Measurements from ENCODE around the gene NGF. TPM values are rescaled to one million over a fixed set of nuclear protein-coding genes. Genes with fewer than 3 reads are reported as not detected.
"Not testable (repeated sequence)": the region's sequence is repeated elsewhere in the genome, so short reads cannot be mapped to it uniquely, and the experiment has no call there.

The NGF gene
- 0.93 TPM in 1 of 2 replicates, not detected in the other for total RNA-seq

DNA sequence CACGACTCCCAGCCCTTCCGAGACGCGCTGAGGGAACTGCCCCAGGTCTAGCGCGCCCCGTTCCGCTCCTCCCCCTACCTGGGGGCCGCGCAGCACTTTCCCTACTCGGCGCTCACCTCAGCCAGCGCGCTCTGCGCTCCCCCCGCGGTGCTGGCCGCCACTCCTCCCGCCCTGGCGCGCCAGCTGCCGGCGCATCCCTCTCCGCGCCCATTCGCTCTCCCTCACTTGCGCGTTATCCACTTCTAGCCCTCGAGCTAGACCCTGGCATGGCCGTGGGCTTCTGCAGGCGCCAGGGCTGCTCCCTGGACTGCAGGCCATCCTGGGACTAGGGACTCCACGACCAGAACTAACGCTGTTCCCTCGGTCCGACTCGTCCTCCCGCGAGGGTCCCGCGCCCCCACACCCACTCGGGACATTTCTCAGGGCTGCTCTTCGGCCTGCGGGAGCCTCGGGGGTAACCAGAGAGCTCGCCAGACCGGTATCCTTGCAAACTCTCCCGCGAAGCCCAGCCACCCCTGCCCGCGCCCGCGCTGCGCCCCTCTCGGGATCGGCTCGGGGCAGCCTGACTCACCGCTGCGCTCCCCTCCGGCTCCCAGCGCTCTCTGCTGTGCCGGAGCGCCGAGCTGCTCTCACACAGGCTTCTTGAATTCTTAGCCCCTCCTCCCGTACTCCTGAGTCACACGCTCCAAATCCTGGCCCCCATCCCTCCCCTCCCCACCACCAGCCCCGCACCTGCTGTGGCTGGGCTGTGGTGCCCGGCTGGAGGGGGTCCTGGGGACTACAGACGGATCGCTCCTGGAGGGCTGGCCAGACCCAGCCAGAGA lies at the start of gene NGF:
Gene NGF, minus strand, starts transcription at position 617 of the 824 bp plus-strand sequence. CDS start 51,454 bp downstream, outside the sequence.
- DNase-seq (ENCODE audit: extremely low read depth, low read depth, low spot score), result no peak

DNA sequence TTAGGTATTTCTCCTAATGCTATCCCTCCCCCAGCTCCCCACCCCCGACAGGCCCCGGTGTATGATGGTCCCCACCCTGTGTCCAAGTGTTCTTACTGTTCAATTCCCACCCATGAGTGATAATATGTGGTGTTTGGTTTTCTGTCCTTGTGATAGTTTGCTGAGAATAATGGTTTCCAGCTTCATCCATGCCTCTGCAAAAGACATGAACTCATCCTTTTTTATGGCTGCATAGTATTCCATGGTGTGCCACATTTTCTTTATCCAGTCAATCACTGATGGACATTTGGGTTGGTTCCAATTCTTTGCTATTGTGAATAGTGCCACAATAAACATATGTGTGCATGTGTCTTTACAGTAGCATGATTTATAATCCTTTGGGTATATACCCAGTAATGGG lies 45.4 kb upstream of the NGF start:
- DNase-seq (ENCODE audit: extremely low read depth, low read depth, low spot score), result not testable (repeated sequence)

DNA sequence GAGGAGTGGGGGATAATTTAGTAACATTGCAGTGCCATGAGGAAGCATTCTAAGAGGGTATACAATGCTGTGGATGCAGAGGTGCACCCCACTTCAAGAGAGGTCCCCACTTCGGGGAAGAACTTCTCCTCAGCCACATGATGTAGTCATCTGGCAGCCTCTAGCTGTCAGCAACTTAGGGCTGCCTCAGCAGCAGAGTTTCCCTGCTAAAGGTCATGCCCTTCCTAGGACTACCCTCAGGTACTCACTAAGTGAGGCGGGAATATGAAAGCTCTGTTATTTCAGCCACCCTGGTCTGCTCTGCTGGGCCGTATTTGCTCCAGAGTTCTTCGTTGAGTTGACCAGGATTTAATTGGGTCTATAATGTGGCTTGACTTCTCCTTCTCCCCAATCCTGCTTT lies 41.9 kb upstream of the NGF start:
- DNase-seq (ENCODE audit: extremely low read depth, low read depth, low spot score), result no peak

DNA sequence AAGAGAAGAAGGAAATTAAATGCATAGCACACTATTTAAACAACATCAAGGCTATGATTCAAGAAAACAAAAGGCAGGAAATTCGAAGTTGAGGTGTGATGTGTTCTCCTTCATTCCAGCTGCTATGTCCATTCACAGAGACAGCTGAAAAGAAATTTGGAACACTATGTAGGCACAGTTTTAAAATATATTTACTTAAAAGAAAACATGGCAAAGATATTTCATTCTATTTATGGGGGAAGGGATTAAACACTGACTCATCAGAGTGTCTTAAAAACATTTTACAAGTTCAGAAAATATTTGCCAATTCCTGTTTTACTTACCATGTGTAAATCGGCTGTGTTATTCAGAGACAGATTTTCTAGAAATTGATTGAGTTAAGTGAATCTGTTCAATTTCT lies 39.4 kb upstream of the NGF start:
- no peak for DNase-seq (ENCODE audit: extremely low read depth, low read depth, low spot score)

DNA sequence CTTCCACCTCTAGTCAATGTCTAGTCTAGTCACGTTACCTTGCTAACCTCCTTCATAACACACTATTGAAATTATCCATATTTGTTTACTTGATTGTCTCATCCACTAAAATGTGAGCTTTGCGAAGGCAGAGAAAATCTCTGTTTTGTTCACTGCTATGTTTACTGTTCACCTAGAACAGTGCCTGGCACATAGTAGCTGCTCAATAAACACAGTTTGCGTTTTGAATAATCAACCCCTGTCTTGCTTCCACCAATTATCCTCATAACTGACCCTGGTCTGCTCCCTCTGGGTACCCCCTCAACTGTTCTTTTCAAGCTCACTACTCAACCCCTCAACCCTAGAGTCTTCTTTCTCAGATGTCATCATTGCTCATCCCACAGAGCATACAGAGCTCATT lies 36.5 kb upstream of the NGF start:
- no peak for DNase-seq (ENCODE audit: extremely low read depth, low read depth, low spot score)

DNA sequence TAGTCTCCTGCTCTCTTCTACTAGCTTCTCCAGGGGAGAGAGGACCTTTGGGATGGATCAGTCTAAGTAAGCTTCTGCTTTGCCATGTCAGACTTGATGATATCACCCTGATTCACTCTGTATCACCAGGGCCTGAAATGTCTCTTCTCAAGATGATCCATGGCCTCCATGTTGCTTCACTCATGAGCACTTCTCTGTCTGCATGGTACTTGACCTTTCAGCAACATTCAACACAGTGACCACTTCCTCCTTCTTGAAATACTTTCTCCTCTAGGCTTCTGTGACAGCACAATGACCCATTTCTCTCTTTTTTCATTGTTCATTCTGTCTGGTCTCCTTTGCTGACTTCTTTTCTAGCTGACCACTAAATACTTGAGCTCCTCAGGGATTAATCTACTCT lies 35.3 kb upstream of the NGF start:
- no peak for DNase-seq (ENCODE audit: extremely low read depth, low read depth, low spot score)

DNA sequence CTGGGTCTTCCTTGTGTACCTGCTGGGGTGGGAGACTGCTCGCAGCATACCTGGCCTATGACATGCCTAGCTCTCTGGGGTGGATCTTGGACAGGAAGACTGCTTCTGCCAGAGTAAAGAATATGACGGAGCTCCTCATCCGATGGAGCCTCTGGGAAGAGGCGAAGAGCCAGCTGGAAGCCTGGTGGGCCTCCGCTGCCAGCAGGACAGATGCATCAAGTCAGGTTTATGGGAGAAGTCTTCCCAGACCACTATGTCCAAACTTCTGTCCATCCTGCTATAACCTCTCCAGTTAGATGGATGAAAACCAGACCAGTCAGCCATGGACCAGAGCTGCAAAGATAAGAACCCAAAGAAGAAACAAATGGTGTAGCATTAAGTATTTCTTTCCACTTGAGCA lies 27.7 kb upstream of the NGF start:
- no peak for DNase-seq (ENCODE audit: extremely low read depth, low read depth, low spot score)

DNA sequence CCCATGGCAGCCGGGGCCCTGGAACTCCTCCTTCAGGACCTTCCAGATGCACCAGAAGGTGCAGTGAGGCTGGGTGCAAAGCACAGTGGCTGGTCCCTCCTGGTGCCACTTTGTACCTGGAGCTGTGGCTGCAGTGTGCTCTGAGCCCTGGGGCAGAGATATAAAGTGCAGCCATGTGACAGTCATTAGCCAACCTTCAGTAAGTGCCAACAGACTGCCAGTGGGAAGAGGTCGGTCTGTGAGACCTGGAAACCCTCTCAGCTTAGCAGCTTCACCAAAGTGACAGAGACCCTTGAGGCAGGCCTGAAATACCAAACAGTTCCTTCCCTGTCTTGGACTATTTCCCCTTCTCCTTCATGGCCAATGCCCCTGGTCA lies 26.7 kb upstream of the NGF start:
- no peak for DNase-seq (ENCODE audit: extremely low read depth, low read depth, low spot score)

DNA sequence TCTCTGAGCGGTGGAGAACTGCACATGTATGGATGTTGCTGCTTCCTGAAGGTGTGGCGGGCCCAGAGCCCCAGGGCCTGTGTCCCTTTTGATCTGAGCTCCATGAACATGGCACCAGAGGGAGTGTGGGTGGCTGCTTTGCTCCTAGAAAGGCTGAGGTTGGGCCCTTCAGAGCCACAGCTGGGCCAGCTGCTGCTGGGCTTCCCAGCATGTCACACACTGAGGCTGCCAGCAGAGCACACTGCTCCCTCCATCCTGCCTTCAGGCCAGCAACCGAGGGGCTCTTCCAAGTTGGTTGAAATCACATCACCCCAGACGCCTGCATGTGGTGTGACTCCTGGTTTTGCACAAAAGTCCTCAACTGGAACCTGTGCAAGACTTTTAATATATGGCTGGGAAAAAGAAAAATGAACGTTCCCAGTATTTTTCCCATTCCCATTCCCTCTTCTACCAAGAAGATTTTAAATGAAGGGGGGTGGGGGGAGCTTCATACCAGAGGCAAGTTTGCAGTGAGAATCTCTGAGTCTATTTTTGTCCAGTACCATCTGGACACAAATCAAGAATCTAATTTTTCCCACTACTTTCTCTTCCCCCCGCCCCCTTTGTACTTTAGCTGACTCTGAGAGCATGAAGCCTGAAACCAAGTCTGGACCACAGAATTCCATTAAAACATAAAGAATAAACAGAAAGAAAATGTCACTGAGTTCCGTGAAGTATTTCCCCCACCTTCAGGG lies 26.2 kb upstream of the NGF start:
- no peak for DNase-seq (ENCODE audit: extremely low read depth, low read depth, low spot score)

DNA sequence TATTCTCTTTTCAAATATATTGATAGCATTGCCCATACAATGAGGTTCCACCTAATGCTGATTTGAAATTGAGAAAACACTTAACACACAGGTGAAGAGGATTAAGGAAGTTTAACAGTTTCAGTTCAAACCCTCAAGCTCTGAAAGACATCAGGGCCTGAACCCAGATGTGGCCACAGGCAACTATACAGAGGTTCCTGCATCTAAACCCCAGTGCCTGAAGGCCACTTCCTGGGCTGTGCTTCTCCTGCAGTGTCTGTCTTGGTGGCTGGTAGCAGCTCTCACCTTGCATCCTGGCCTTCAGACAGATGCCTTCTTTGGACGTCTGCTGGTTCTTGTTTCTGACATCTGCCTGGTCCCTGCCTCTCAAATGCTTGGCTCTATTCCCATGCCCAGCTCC lies 25.1 kb upstream of the NGF start:
- DNase-seq (ENCODE audit: extremely low read depth, low read depth, low spot score), result no peak

DNA sequence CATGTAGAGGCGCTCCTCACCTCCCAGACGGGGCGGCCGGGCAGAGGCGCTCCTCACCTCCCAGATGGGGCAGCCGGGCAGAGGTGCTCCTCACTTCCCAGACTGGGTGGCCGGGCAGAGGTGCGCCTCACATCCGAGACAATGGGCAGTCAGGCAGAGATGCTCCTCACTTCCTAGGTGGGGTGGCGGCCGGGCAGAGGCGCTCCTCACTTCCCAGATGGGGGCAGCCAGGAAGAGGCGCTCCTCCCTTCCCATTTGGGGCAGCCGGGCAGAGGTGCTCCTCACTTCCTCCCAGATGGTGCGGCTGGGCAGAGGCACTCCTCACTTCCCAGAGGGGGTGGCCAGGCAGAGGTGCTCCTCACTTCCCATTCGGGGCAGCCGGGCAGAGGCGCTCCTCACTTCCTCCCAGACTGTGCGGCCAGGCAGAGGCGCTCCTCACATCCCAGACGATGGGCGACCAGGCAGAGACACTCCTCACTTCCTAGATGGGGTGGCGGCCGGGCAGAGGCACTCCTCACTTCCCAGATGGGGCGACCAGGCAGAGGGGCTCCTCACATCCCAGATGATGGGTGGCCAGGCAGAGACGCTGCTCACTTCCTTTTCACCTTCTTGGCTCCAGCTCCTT lies 22.6 kb upstream of the NGF start:
- not testable (repeated sequence) for DNase-seq (ENCODE audit: extremely low read depth, low read depth, low spot score)

DNA sequence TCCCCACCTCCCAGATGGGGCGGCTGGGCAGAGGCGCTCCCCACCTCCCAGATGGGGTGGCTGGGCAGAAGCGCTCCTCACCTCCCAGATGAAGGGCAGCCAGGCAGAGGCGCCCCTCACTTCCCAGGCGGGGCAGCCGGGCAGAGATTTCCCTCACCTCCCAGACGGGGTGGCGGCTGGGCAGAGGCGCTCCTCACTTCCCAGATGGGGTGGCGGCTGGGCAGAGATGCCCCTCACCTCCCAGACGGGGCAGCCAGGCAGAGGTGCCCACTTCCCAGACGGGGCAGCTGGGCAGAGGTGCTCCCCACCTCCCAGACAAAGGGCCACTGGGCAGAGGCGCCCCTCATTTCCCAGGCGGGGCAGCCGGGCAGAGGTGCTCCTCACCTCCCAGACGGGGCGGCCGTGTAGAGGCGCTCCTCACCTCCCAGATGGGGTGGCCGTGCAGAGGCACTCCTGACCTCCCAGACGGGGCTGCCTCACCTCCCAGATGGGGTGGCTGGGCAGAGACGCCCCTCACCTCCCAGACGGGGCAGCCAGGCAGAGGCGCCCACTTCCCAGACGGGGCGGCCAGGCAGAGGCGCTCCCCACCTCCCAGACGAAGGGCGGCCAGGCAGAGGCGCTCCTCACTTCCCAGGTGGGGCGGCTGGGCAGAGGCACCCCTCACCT lies 21.9 kb upstream of the NGF start:
- DNase-seq (ENCODE audit: extremely low read depth, low read depth, low spot score), result not testable (repeated sequence)

DNA sequence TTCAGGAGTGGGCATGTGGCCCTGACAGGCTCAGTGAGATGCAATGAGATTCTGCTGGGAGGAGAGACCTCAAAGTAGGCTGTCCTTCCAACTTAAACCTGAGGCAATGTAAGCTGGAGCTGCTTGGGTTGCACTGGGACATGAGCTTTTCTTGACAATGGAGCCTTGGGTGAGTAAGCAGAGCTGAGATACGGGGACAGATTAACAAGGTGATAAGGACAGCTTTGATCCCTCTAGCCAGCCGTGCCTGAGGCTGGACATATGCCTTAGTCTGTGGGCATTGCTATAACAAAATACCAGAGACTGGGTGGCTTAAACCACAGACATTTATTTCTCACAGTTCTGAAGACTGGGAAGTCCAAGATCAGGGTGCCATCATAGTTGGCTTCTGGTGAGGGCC lies 18.3 kb upstream of the NGF start:
- DNase-seq (ENCODE audit: extremely low read depth, low read depth, low spot score), result no peak

DNA sequence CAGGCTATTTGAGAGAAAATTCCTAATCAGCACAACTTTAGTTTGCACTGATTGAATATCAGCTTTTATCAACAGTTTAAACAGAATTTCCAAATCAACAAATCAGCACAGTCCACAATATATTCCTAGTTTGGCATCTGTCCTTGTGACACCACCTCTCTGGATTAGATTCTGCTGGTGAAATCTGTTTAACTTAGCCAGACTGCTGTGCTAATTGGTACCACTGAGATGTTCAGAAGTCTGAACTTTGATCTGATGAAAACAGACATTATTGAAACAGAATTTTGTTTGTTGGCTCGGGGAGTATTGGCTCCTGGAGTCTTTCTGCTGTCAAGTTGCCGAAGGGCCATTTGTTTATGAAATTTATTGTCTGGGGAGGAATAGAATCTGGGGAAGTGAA lies 17.0 kb upstream of the NGF start:
- DNase-seq (ENCODE audit: extremely low read depth, low read depth, low spot score), result no peak

DNA sequence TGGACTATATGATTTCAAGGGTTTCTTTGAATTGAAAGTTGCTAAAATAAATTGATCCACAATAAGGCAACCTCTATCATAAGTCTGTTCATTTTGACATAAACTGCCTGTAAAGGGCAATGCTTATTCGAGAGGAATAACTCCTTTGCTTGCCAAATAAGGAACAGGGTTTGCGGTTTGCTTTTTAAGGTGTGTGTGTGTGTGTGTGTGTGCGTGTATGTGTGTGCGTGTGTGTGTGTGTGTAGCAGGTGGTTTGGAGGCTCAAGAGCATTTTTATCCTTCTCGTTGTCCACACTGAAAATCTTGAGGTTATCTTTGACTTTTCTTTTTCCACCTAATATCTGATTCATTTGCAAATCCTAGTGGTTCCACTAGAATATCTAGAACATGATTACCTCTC lies 13.1 kb upstream of the NGF start:
- DNase-seq (ENCODE audit: extremely low read depth, low read depth, low spot score), result no peak

DNA sequence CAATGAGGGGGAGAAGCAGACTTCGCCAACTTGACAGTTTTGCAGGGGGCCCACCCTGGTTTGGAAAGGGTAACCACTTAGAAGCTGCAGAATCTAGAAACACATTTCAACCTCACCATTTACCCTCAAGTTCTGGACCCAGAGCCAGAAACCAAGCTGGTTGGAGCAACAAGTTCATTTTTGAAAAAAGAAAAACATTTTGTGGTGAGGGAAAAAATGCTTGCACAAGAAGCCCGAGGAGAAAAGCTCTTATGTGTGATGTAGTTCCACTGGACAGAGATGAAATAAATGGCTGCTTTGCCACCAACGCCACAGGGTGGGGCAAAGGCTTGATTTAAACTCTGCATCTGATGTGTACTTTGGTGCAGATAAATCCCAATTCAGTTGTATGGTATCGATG lies 10.6 kb upstream of the NGF start:
- no peak for DNase-seq (ENCODE audit: extremely low read depth, low read depth, low spot score)

DNA sequence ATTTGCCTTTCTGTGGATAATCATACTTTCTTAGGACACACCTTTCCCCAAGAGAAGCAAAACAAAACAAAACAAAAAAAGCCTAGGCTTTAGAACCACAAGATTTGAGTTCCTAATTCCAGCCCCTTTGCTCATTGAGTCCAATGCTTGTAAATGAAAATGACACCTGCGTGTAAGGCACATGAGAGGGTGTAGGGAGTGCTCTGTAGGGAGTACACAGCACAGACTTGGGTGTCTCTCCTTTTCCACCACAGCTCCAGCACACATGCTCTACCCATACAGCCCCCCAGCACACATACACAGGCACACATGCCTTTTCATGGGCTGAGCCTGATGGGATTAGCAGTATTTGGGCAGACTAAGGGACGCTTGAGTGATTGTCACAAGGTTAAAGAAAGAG lies 9.2 kb upstream of the NGF start:
- no peak for DNase-seq (ENCODE audit: extremely low read depth, low read depth, low spot score)

DNA sequence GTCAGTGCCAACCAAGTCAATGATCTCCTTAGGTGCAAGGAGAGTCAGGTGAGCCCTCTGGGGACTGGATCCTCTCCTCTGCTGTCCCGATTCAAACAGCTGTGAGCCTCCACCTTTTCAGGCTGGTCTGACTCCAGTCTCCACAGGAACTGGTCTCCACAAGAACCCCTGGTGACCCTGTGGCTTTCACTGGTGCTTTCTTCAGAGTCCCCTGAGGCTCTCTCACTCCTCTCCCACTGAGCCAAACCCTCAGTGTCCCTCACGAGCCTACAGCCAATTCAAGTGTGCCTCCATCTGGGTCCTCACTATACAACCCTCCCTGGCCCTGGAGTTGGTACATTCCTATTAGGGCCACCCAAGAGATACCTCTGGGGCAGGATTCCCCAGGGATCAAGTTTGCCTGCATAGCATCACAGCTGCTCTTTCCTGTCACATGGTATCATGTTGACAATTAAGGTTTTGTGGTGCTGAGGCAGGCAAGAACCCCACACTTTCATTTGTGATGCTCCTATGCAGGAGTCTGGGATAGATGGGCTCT lies 5.2 kb upstream of the NGF start:
- no peak for DNase-seq (ENCODE audit: extremely low read depth, low read depth, low spot score)

DNA sequence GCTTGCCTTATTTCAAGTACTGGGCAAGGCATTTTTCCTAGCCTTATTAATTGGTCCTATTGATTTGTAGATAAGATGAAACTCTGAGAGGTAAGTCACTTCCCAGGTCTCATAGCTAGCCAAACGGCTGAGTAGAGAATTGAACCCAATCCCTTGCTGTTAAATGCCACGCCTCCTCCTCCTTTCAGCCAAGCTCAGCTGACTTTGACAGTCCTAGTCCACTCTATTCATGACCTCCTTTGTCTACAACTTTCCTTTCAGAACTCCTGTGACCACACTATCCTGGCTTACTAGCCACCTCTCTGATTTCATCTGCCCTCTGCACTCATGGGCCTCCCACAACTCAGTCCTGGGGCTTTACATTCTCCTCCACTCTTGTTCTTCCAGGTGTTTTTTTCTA lies 3.9 kb upstream of the NGF start:
- DNase-seq (ENCODE audit: extremely low read depth, low read depth, low spot score), result no peak

DNA sequence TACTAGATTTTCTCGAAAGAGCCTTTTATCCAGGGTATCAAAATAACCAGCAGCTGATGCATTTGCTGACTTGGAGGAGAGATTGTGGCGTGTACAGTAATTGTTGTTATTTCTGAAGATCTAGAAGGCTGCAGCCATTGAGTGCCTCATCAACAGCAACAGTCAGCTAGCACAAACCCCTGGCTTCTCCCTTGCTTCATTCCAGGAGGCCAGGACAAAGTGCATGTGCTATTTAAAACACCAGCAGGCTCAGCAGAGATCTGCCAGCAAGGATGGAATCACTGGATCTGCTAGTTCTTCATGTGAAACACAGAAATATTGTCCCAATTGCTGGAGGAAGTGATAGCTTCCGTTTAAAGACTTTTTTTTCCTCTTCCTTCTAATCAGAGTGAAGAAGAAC lies 2.8 kb upstream of the NGF start:
- DNase-seq (ENCODE audit: extremely low read depth, low read depth, low spot score), result no peak

DNA sequence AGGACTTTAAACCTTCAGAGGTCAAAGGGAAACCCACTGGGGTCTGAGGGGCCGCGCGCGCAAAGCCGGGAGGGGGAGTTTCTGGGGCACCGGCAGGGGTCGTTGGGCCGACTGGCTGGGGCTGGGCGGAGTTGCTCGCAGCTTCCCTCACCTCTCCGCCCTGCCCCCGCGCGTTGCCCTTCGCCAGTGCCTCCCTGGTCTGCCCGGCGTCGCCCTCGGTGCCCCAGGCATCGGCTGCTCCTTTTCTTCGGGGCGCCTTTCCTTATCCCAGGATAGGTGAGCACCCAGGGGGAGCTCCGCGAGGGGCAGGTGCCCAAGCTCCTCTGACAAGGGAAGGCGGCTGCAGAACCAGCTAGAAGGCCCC lies 390 bp upstream of the NGF start:
- no peak for DNase-seq (ENCODE audit: extremely low read depth, low read depth, low spot score)

All from glomerular endothelial cell (primary cell).